Endothelial cell of umbilical vein (primary cell): ENCODE data around the gene GRAMD1A. TPM values are rescaled to one million over a fixed set of nuclear protein-coding genes. Genes with fewer than 3 reads are reported as not detected.

ENCODE experiments used
- BruUV-seq: library from RNA; stranded (reverse); fragments of 400-500 nt; replicated peaks from 2 replicates; lab custom pipeline; 2021; lab: Mats Ljungman, UMichigan
- CTCF ChIA-PET: fragments of 300-600, 350-600 bp; sonication (Branson Sonifier 250); formaldehyde crosslinking; loops from one replicate; lab custom pipeline; 2021; ENCODE audit warnings: antibody characterized with exemption, inconsistent platforms; lab: Charles Lee
- POLR2A ChIA-PET: fragments of 300-600, 350-600 bp; sonication (Branson Sonifier 250); formaldehyde crosslinking; loops from one replicate; lab custom pipeline; 2021; ENCODE audit warnings: antibody characterized with exemption, inconsistent platforms; lab: Charles Lee
- DNase-seq: peaks from one replicate; pipeline ENCODE4 v3.0.0-alpha.2; 2011; ENCODE audit warnings: low read depth, low spot score
- FAIRE-seq: peaks from 2 replicates; lab custom pipeline; 2011; peaks lifted over from hg19 to GRCh38; lab: Jason Lieb, UNC
- H2AFZ ChIP-seq: 2 replicates; pipeline ENCODE4 v1.6.0; 2012; ENCODE audit warnings: low read depth, low read length, control low read depth, inconsistent platforms
- H3K27ac ChIP-seq: 2 replicates; pipeline ENCODE4 v1.5.1; 2011; ENCODE audit warnings: low read depth, mild to moderate bottlenecking, control low read depth, low read length, moderate library complexity; ENCODE audit not compliant: insufficient read depth
- H3K27me3 ChIP-seq, 2 experiments: 2 replicates each; pipeline versions ENCODE4 v1.6.0 to v1.6.1; 2011; ENCODE audit warnings: low read length in 2 of 2, mixed read lengths in 1 of 2; ENCODE audit not compliant: control insufficient read depth in 2 of 2, insufficient read depth in 2 of 2
- H3K36me3 ChIP-seq, 2 experiments: 2 replicates in 1 of 2; 3 replicates in 1 of 2; pipeline ENCODE4 v1.5.1; 2011; ENCODE audit warnings: low read length in 2 of 2, mild to moderate bottlenecking in 1 of 2, moderate library complexity in 1 of 2; ENCODE audit not compliant: control insufficient read depth in 2 of 2, insufficient read depth in 2 of 2; ENCODE audit errors: extremely low read depth in 1 of 2
- H3K4me1 ChIP-seq: 3 replicates; pipeline ENCODE4 v1.5.1; 2011; ENCODE audit warnings: mild to moderate bottlenecking, low read length; ENCODE audit not compliant: control insufficient read depth, insufficient read depth; ENCODE audit errors: extremely low read depth
- H3K4me2 ChIP-seq: 2 replicates; pipeline ENCODE4 v1.6.1; 2011; ENCODE audit warnings: low read length, control low read depth, mixed read lengths; ENCODE audit not compliant: insufficient read depth
- H3K4me3 ChIP-seq, 3 experiments: fragments of 200-600 bp in 1 of 3; sonication (generic), shearing (Covaris generic) in 1 of 3; replicated peaks in 1 of 3; 2 replicates each; pipeline ENCODE4 v1.5.1; 2011 to 2016; ENCODE audit warnings: control low read depth in 3 of 3, low read length in 3 of 3, mild to moderate bottlenecking in 2 of 3, inconsistent platforms in 1 of 3, low read depth in 1 of 3, moderate library complexity in 1 of 3; ENCODE audit not compliant: insufficient read depth in 1 of 3
- H3K79me2 ChIP-seq: 2 replicates; pipeline ENCODE4 v1.6.0; 2012; ENCODE audit warnings: low read length, inconsistent platforms; ENCODE audit not compliant: control insufficient read depth, insufficient read depth
- H3K9ac ChIP-seq: replicated peaks from 2 replicates; pipeline ENCODE3; 2011; ENCODE audit warnings: low read length, control low read depth; ENCODE audit not compliant: insufficient read depth; ENCODE audit errors: extremely low read depth
- H3K9me1 ChIP-seq: replicated peaks from 3 replicates; pipeline ENCODE4 v1.6.0; 2011; ENCODE audit warnings: mild to moderate bottlenecking, low read length; ENCODE audit not compliant: control insufficient read depth, insufficient read depth; ENCODE audit errors: extremely low read depth
- H3K9me3 ChIP-seq: replicated peaks from 2 replicates; pipeline ENCODE4 v1.5.1; 2012; ENCODE audit warnings: low read length, inconsistent platforms; ENCODE audit not compliant: control insufficient read depth, insufficient read depth
- H4K20me1 ChIP-seq: replicated peaks from 2 replicates; pipeline ENCODE3; 2011; ENCODE audit warnings: mild to moderate bottlenecking, low read length; ENCODE audit not compliant: control insufficient read depth, insufficient read depth; ENCODE audit errors: extremely low read depth
- CTCF ChIP-seq, 2 donors: IDR thresholded peaks; 1 replicate in 1 of 2; 2 replicates in 1 of 2; pipeline ENCODE4 v1.5.1; 2011; ENCODE audit warnings: low read length in 2 of 2, mild to moderate bottlenecking in 2 of 2, moderate library complexity in 2 of 2, control low read depth in 1 of 2, inconsistent platforms in 1 of 2, low read depth in 1 of 2; ENCODE audit not compliant: insufficient read depth in 1 of 2; ENCODE audit errors: extremely low read depth in 1 of 2
- EZH2 ChIP-seq: IDR thresholded peaks from 2 replicates; pipeline ENCODE4 v1.6.1; 2012; ENCODE audit warnings: borderline replicate concordance, low read depth, mild to moderate bottlenecking, moderate library complexity, low read length, inconsistent platforms; ENCODE audit not compliant: severe bottlenecking
- FOS ChIP-seq: IDR thresholded peaks from 2 replicates; pipeline ENCODE4 v1.6.1; 2011; ENCODE audit warnings: mild to moderate bottlenecking, low read length, moderate library complexity, borderline replicate concordance; ENCODE audit not compliant: insufficient read depth
- GATA2 ChIP-seq: IDR thresholded peaks from 2 replicates; pipeline ENCODE4 v1.7.0; 2011; ENCODE audit warnings: low read depth, mild to moderate bottlenecking, moderate library complexity, mixed read lengths, low read length; ENCODE audit not compliant: insufficient read length, insufficient read depth
- JUN ChIP-seq: IDR thresholded peaks from 2 replicates; pipeline ENCODE4 v1.6.1; 2011; ENCODE audit warnings: borderline replicate concordance, low read depth; ENCODE audit not compliant: insufficient read length, insufficient read depth
- MAX ChIP-seq: IDR thresholded peaks from 2 replicates; pipeline ENCODE4 v1.6.1; 2011; ENCODE audit not compliant: insufficient read depth, insufficient read length
- MYC ChIP-seq: IDR thresholded peaks from one replicate; pipeline ENCODE4 v1.6.1; 2011; ENCODE audit warnings: mild to moderate bottlenecking, low read depth, low read length
- POLR2A ChIP-seq: IDR thresholded peaks from 2 replicates; pipeline ENCODE4 v1.6.1; 2012; ENCODE audit warnings: low read depth, mild to moderate bottlenecking, control low read depth, low read length
- POLR2AphosphoS5 ChIP-seq: IDR thresholded peaks from 2 replicates; pipeline ENCODE4 v1.6.1; 2012; ENCODE audit warnings: low read depth, mild to moderate bottlenecking, control low read depth, low read length, moderate library complexity; ENCODE audit not compliant: insufficient read depth
- dilution Hi-C: fragments of 300-500 bp; cut with MboI; formaldehyde crosslinking; loops from one replicate; pipeline ENCODE4 v1.15.0; 2019; ENCODE audit warnings: low sequenced_read_pairs; ENCODE audit not compliant: extremely low pct_ligation_motif_present
- intact Hi-C: fragments of 100-400 bp; cut with micrococcal nuclease; formaldehyde crosslinking; loops from one replicate; pipeline ENCODE4 v1.10.0; 2022
- polyA plus RNA-seq, 4 experiments: library from polyadenylated mRNA; depleted of rRNA in 3 of 4; stranded (reverse) in 3 of 4; unstranded in 1 of 4; fragments of >200 nt; gene quantifications; 2 replicates each; pipeline versions ENCODE4 v1.2.1 to v1.2.3, GENCODE V29; 2011 to 2012; ENCODE audit warnings: missing spikeins in 1 of 4
- total RNA-seq: library from RNA; stranded (reverse); gene quantifications from 2 replicates; pipeline ENCODE4 v1.2.3, GENCODE V29; 2021

The GRAMD1A gene
- total and polyA plus RNA-seq, 2 donors (not counting 3 experiments of a cell fraction or from before 2014, with no cell fraction given): 127 to 130 TPM

GRCh38 chr19:35069696-35070095, 69.6 kb downstream of the GRAMD1A start:
- no peak for FAIRE-seq
- Histone ChIP-seq H3K4me1 (no peaks in the 10 kb centered on the region), H3K4me2 (no peak overlapping the region), H3K9me3 (no peaks in the 10 kb centered on the region), H3K36me3 (no peaks in the 10 kb centered on the region), H3K27ac (no peak overlapping the region), H2AFZ (no peak overlapping the region), H3K79me2 (no peaks in the 10 kb centered on the region), H3K9me1 (no peaks in the 10 kb centered on the region), H3K9ac (no peak overlapping the region), H4K20me1 (no peaks in the 10 kb centered on the region), H3K4me3 (no peak overlapping the region), H3K27me3 (no peaks in the 10 kb centered on the region)
- intact Hi-C loops: no loop called here
- CTCF ChIA-PET: interaction anchor here (1.3 to 1.9 kb wide), 6 partner anchors 17 to 425 kb away, joined by 6 to 11 read pairs (median 8); partner anchors contain the start of gene LGI4
- POLR2A ChIA-PET: interaction anchor here (0.5 kb wide), 1 partner anchor 14 kb away, joined by 4 read pairs; no protein-coding TSS in a partner anchor
- no TSS peak for BruUV-seq
- no peak for DNase-seq
- dilution Hi-C loops: no loop called here
- no peak for TF ChIP-seq EZH2
- TF ChIP-seq POLR2AphosphoS5: no peak
- TF ChIP-seq FOS: no peak
- TF ChIP-seq MAX: no peak
- no peak for TF ChIP-seq GATA2
- no peak for TF ChIP-seq POLR2A
- no peak for TF ChIP-seq MYC
- no peak for TF ChIP-seq JUN
- TF ChIP-seq CTCF (IDR thresholded peaks at IDR 0.05; ENCODE audit: extremely low read depth in 1 of 2, insufficient read depth in 1 of 2, low read depth in 1 of 2, low read length in 2 of 2): no peak
